Endodermal cell (in vitro differentiated cells): Measurements from ENCODE around the gene EFTUD2. TPM values are rescaled to one million over a fixed set of nuclear protein-coding genes. Genes with fewer than 3 reads are reported as not detected.
"Not testable (repeated sequence)": the region's sequence is repeated elsewhere in the genome, so short reads cannot be mapped to it uniquely, and the experiment has no call there.

Source experiments
- DNase-seq: peaks from one replicate; pipeline ENCODE4 v3.0.0-alpha.2; 2017
- H3K27ac ChIP-seq: 2 replicates; pipeline ENCODE4 v1.5.1; 2013; ENCODE audit warnings: mild to moderate bottlenecking, low read depth, low read length, moderate library complexity
- H3K27me3 ChIP-seq: 2 replicates; pipeline ENCODE4 v1.6.1; 2013; ENCODE audit warnings: mild to moderate bottlenecking, low read length, moderate library complexity; ENCODE audit not compliant: insufficient read depth, control insufficient read depth, poor library complexity, severe bottlenecking
- H3K36me3 ChIP-seq: 2 replicates; pipeline ENCODE4 v1.7.0; 2013; ENCODE audit warnings: mild to moderate bottlenecking, low read length, moderate library complexity; ENCODE audit not compliant: control insufficient read depth, insufficient read depth
- H3K4me1 ChIP-seq: one replicate; pipeline ENCODE4 v1.7.0; 2013; ENCODE audit warnings: low read length; ENCODE audit not compliant: control insufficient read depth, insufficient read depth
- H3K4me3 ChIP-seq: 2 replicates; pipeline ENCODE4 v1.5.1; 2013; ENCODE audit warnings: mild to moderate bottlenecking, low read length, moderate library complexity
- H3K9ac ChIP-seq: 2 replicates; pipeline ENCODE4 v1.6.1; 2013; ENCODE audit warnings: mild to moderate bottlenecking, low read length, moderate library complexity; ENCODE audit not compliant: poor library complexity, severe bottlenecking; ENCODE audit errors: extremely low read depth
- H3K9me3 ChIP-seq: 2 replicates; pipeline ENCODE4 v1.6.1; 2013; ENCODE audit warnings: mild to moderate bottlenecking, low read length, moderate library complexity; ENCODE audit not compliant: control insufficient read depth
- H3K27ac Mint-ChIP-seq: 2 replicates; pipeline ENCODE4 v1.8.0; 2020; ENCODE audit warnings: mixed read lengths
- H3K27me3 Mint-ChIP-seq: 2 replicates; pipeline ENCODE4 v1.8.0; 2021; ENCODE audit warnings: mild to moderate bottlenecking, mixed read lengths; ENCODE audit not compliant: insufficient read depth
- H3K36me3 Mint-ChIP-seq: 2 replicates; pipeline ENCODE4 v1.8.0; 2020; ENCODE audit warnings: low read depth, mixed read lengths
- H3K4me1 Mint-ChIP-seq: 2 replicates; pipeline ENCODE4 v1.8.0; 2020; ENCODE audit warnings: mixed read lengths
- H3K4me3 Mint-ChIP-seq: 2 replicates; pipeline ENCODE4 v1.8.0; 2020; ENCODE audit warnings: mild to moderate bottlenecking, moderate library complexity, mixed read lengths
- H3K9me3 Mint-ChIP-seq: 2 replicates; pipeline ENCODE4 v1.8.0; 2020; ENCODE audit warnings: mild to moderate bottlenecking, mixed read lengths
- WGBS, 2 experiments: methylation state at CpG; one replicate each; pipeline versions ENCODE4 v1.1.5 to v1.1.7; 2013; ENCODE audit warnings: missing lambda C conversion rate in 2 of 2, mixed read lengths in 1 of 2; ENCODE audit not compliant: insufficient coverage in 1 of 2, insufficient read length in 1 of 2; 5-methylcytosine and 5-hydroxymethylcytosine counted together
- total RNA-seq, 2 donors: library from RNA; stranded (reverse); fragmentation: NEBNext Ultra II Directional in 1 of 2; extraction: Animal tissue kit (Norgen Biotek cat#: 25700) in 1 of 2; gene quantifications; 2 replicates in 1 of 2; 3 replicates in 1 of 2; pipeline ENCODE4 v1.2.1, GENCODE V29; 2021
- TF ChIP-seq, protein P1 (sequence below): fragments of 200-600 bp; sonication (generic); conservative IDR thresholded peaks from 2 replicates; pipeline ENCODE4 v1.5.0; 2021; ENCODE audit warnings: antibody characterized with exemption, mild to moderate bottlenecking

The EFTUD2 gene
- total RNA-seq, 2 donors from 2014 or later = 145 to 171 TPM

- peaks cover 14% of the 10 kb centered on the region for H3K36me3 ChIP-seq
- no peaks in the 10 kb centered on the region for H3K9me3 ChIP-seq
- Mint-ChIP-seq H3K36me3 (peaks cover 9% of the 10 kb centered on the region), H3K4me1 (peaks cover 15% of the 10 kb centered on the region), H3K27ac (no peak overlapping the region), H3K9me3 (no peaks in the 10 kb centered on the region), H3K4me3 (no peak overlapping the region), H3K27me3 (no peaks in the 10 kb centered on the region)
- 97 to 98% methylated on average over 14 of the region's 15 CpGs for WGBS, 2 experiments
- H3K27me3 ChIP-seq = no peaks in the 10 kb centered on the region
- no peak overlapping the region for H3K4me3 ChIP-seq
- no peak overlapping the region for H3K9ac ChIP-seq
- no peak for DNase-seq
- H3K27ac ChIP-seq = no peak overlapping the region
- peaks cover 9% of the 10 kb centered on the region for H3K4me1 ChIP-seq
- TF ChIP-seq, protein P1, sequence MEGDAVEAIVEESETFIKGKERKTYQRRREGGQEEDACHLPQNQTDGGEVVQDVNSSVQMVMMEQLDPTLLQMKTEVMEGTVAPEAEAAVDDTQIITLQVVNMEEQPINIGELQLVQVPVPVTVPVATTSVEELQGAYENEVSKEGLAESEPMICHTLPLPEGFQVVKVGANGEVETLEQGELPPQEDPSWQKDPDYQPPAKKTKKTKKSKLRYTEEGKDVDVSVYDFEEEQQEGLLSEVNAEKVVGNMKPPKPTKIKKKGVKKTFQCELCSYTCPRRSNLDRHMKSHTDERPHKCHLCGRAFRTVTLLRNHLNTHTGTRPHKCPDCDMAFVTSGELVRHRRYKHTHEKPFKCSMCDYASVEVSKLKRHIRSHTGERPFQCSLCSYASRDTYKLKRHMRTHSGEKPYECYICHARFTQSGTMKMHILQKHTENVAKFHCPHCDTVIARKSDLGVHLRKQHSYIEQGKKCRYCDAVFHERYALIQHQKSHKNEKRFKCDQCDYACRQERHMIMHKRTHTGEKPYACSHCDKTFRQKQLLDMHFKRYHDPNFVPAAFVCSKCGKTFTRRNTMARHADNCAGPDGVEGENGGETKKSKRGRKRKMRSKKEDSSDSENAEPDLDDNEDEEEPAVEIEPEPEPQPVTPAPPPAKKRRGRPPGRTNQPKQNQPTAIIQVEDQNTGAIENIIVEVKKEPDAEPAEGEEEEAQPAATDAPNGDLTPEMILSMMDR = no peak
These were observed 73.0 kb downstream of the EFTUD2 start for GRCh38 chr17:44826123-44826790.

GRCh38 chr17:44825236-44825635 lies 74.0 kb downstream of the EFTUD2 start:
- not testable (repeated sequence) for H3K27ac Mint-ChIP-seq, H3K4me1 ChIP-seq, DNase-seq, H3K27ac ChIP-seq, H3K4me1 Mint-ChIP-seq, H3K4me3 Mint-ChIP-seq, H3K9ac ChIP-seq, H3K9me3 Mint-ChIP-seq, H3K27me3 Mint-ChIP-seq, H3K4me3 ChIP-seq, H3K9me3 ChIP-seq, H3K27me3 ChIP-seq
- 94 to 100% methylated on average over 7 to 9 of the region's 9 CpGs for WGBS, 2 experiments
- H3K36me3 Mint-ChIP-seq = peaks cover 15% of the 10 kb centered on the region
- peaks cover 23% of the 10 kb centered on the region for H3K36me3 ChIP-seq

- Histone ChIP-seq H3K4me3 (no peak overlapping the region), H3K27ac (no peak overlapping the region), H3K4me1 (no peaks in the 10 kb centered on the region), H3K27me3 (no peaks in the 10 kb centered on the region), H3K9ac (no peak overlapping the region), H3K36me3 (peaks cover 33% of the 10 kb centered on the region), H3K9me3 (no peaks in the 10 kb centered on the region)
- Mint-ChIP-seq H3K27ac (no peak overlapping the region), H3K9me3 (no peaks in the 10 kb centered on the region), H3K36me3 (peaks cover 27% of the 10 kb centered on the region), H3K27me3 (no peaks in the 10 kb centered on the region), H3K4me3 (no peak overlapping the region), H3K4me1 (no peaks in the 10 kb centered on the region)
- 80 to 89% methylated on average over 4 to 7 of the region's 7 CpGs for WGBS, 2 experiments
- no peak for DNase-seq
- TF ChIP-seq, protein P1 = no peak
These were observed 78.5 kb downstream of the EFTUD2 start for GRCh38 chr17:44820631-44821212.

DNA sequence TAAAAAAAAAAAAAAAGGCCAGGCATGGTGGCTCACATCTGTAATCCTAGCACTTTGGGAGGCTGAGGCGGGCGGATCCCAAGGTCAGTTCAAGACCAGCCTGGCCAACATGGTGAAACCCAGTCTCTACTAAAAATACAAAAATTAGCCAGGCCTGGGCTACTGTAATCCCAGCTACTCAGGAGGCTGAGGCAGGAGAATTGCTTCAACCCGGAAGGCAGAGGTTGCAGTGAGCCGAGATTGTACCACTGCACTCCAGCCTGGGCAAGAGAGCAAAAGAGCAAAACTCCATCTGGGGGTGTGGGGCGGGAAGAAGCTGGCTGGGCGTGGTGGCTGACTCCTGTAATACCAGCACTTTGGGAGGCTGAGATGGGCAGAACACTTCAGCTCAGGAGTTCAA lies 80.7 kb downstream of the EFTUD2 start:
- not testable (repeated sequence) for H3K9me3 ChIP-seq, H3K27me3 Mint-ChIP-seq, H3K27ac ChIP-seq, H3K9me3 Mint-ChIP-seq, H3K9ac ChIP-seq, H3K27ac Mint-ChIP-seq, DNase-seq, H3K27me3 ChIP-seq, H3K4me1 ChIP-seq, H3K4me3 ChIP-seq, H3K4me3 Mint-ChIP-seq, H3K4me1 Mint-ChIP-seq
- peaks cover 25% of the 10 kb centered on the region for H3K36me3 Mint-ChIP-seq
- WGBS, 2 experiments = 93 to 96% methylated on average over 6 of the region's 6 CpGs
- peaks cover 26% of the 10 kb centered on the region for H3K36me3 ChIP-seq
